IMR-90 (cell line): ENCODE data around the gene SLC2A6. TPM values are rescaled to one million over a fixed set of nuclear protein-coding genes. Genes with fewer than 3 reads are reported as not detected.

Experiments used
- ATAC-seq: fragments of 200-7000 bp; cut with Tn5 transposase; 2 replicates; pipeline ENCODE4 v1.9.1; 2020; ENCODE audit warnings: low read depth, mild to moderate bottlenecking, moderate library complexity
- BruUV-seq: library from RNA; stranded (reverse); fragments of 400-500 nt; replicated peaks from 2 replicates; lab custom pipeline; 2021; lab: Mats Ljungman, UMichigan
- CTCF ChIA-PET: fragments of 300-600 bp; formaldehyde crosslinking; extraction: SDS; loops from one replicate; lab custom pipeline; 2021; ENCODE audit warnings: antibody characterized with exemption; lab: Yijun Ruan, JAX
- POLR2A ChIA-PET: fragments of 300-600 bp; sonication (Branson Sonifier 250); formaldehyde crosslinking; loops from one replicate; lab custom pipeline; 2022; ENCODE audit warnings: antibody characterized with exemption; ENCODE audit not compliant: unreplicated experiment; lab: Charles Lee
- DNase-seq: peaks from one replicate; pipeline ENCODE4 v3.0.0; 2013
- H2AFZ ChIP-seq: replicated peaks from 2 replicates; pipeline ENCODE3; 2013; ENCODE audit warnings: low read length, mild to moderate bottlenecking; ENCODE audit not compliant: poor library complexity
- H2AK5ac ChIP-seq: 2 replicates; pipeline ENCODE4 v1.6.1; 2013; ENCODE audit warnings: low read depth, low read length, inconsistent platforms
- H2AK9ac ChIP-seq: replicated peaks from 2 replicates; pipeline ENCODE3; 2013; ENCODE audit warnings: mild to moderate bottlenecking, low read depth, low read length, moderate library complexity; ENCODE audit not compliant: poor library complexity
- H2BK120ac ChIP-seq: 2 replicates; pipeline ENCODE4 v1.6.1; 2013; ENCODE audit warnings: low read depth, low read length, inconsistent platforms
- H2BK15ac ChIP-seq: 3 replicates; pipeline ENCODE4 v1.6.1; 2013; ENCODE audit warnings: low read depth, low read length, inconsistent platforms
- H2BK20ac ChIP-seq: 2 replicates; pipeline ENCODE4 v1.6.1; 2013; ENCODE audit warnings: low read depth, mild to moderate bottlenecking, inconsistent platforms, low read length, moderate library complexity
- H2BK5ac ChIP-seq: 2 replicates; pipeline ENCODE4 v1.6.1; 2013; ENCODE audit warnings: mild to moderate bottlenecking, low read depth, low read length, inconsistent platforms; ENCODE audit not compliant: poor library complexity, severe bottlenecking
- H3K14ac ChIP-seq: replicated peaks from 2 replicates; pipeline ENCODE4 v1.6.1; 2013; ENCODE audit warnings: low read depth, low read length, inconsistent platforms
- H3K18ac ChIP-seq: 2 replicates; pipeline ENCODE4 v1.6.1; 2013; ENCODE audit warnings: low read depth, low read length, control low read depth
- H3K23ac ChIP-seq: 2 replicates; pipeline ENCODE4 v1.6.1; 2013; ENCODE audit warnings: low read depth, low read length, inconsistent platforms
- H3K27ac ChIP-seq: 2 replicates; pipeline ENCODE4 v1.5.1; 2013; ENCODE audit warnings: mild to moderate bottlenecking, control low read depth, low read length; ENCODE audit not compliant: insufficient read depth
- H3K27me3 ChIP-seq: 2 replicates; pipeline ENCODE4 v1.6.1; 2013; ENCODE audit warnings: low read length; ENCODE audit not compliant: control insufficient read depth, insufficient read depth
- H3K36me3 ChIP-seq: 2 replicates; pipeline ENCODE4 v1.6.1; 2013; ENCODE audit warnings: low read length, mixed read lengths; ENCODE audit not compliant: control insufficient read depth, insufficient read depth
- H3K4ac ChIP-seq: 2 replicates; pipeline ENCODE4 v1.6.1; 2013; ENCODE audit warnings: low read depth, low read length, inconsistent platforms
- H3K4me1 ChIP-seq: 2 replicates; pipeline ENCODE4 v1.6.1; 2013; ENCODE audit warnings: low read length, mixed read lengths; ENCODE audit not compliant: control insufficient read depth, insufficient read depth
- H3K4me2 ChIP-seq: 2 replicates; pipeline ENCODE4 v1.6.1; 2013; ENCODE audit warnings: low read depth, mild to moderate bottlenecking, control low read depth, low read length, moderate library complexity
- H3K4me3 ChIP-seq: 2 replicates; pipeline ENCODE4 v1.5.1; 2013; ENCODE audit warnings: low read depth, mild to moderate bottlenecking, control low read depth, low read length, moderate library complexity; ENCODE audit not compliant: insufficient read depth
- H3K56ac ChIP-seq: 2 replicates; pipeline ENCODE4 v1.6.1; 2013; ENCODE audit warnings: low read length, inconsistent platforms; ENCODE audit not compliant: insufficient read depth; ENCODE audit errors: extremely low read depth
- H3K79me1 ChIP-seq, 2 experiments: 2 replicates each; pipeline ENCODE4 v1.6.1; 2013; ENCODE audit warnings: low read length in 2 of 2, inconsistent platforms in 1 of 2, low read depth in 1 of 2
- H3K9ac ChIP-seq: 2 replicates; pipeline ENCODE4 v1.6.1; 2013; ENCODE audit warnings: low read depth, low read length, control low read depth
- H3K9me1 ChIP-seq: 2 replicates; pipeline ENCODE4 v1.6.1; 2013; ENCODE audit warnings: low read length, inconsistent platforms; ENCODE audit not compliant: insufficient read depth
- H3K9me3 ChIP-seq: 2 replicates; pipeline ENCODE4 v1.6.1; 2013; ENCODE audit warnings: low read length; ENCODE audit not compliant: control insufficient read depth, insufficient read depth
- H4K20me1 ChIP-seq: 2 replicates; pipeline ENCODE4 v1.6.1; 2013; ENCODE audit warnings: low read length, inconsistent platforms; ENCODE audit not compliant: insufficient read depth
- H4K5ac ChIP-seq: 2 replicates; pipeline ENCODE4 v1.6.1; 2013; ENCODE audit warnings: mild to moderate bottlenecking, low read depth, low read length, control low read depth
- H4K8ac ChIP-seq, 2 experiments: 2 replicates each; pipeline ENCODE4 v1.6.1; 2013; ENCODE audit warnings: low read depth in 2 of 2, low read length in 2 of 2, control low read depth in 1 of 2, inconsistent platforms in 1 of 2
- H4K91ac ChIP-seq: 2 replicates; pipeline ENCODE4 v1.6.1; 2013; ENCODE audit warnings: low read depth, low read length, inconsistent platforms; ENCODE audit not compliant: insufficient read depth
- BHLHE40 ChIP-seq: fragments of 150-350 bp; IDR thresholded peaks from 2 replicates; pipeline ENCODE4 v1.6.1; 2016; ENCODE audit warnings: mild to moderate bottlenecking, low read depth, low read length
- CEBPB ChIP-seq: IDR thresholded peaks from 2 replicates; pipeline ENCODE4 v1.6.1; 2012; ENCODE audit warnings: low read depth, low read length, improper control_type of control experiment
- CHD1 ChIP-seq: IDR thresholded peaks from 2 replicates; pipeline ENCODE4 v1.6.1; 2012; ENCODE audit warnings: low read depth, low read length, improper control_type of control experiment
- CTCF ChIP-seq: conservative IDR thresholded peaks from 2 replicates; pipeline ENCODE4 v1.5.1; 2012; ENCODE audit warnings: mild to moderate bottlenecking, low read depth, low read length, improper control_type of control experiment
- ELK1 ChIP-seq: fragments of 150-350 bp; IDR thresholded peaks from 2 replicates; pipeline ENCODE4 v1.6.1; 2016; ENCODE audit warnings: low read depth, mild to moderate bottlenecking, low read length, moderate library complexity, borderline replicate concordance
- FOS ChIP-seq: fragments of 150-350 bp; IDR thresholded peaks from 2 replicates; pipeline ENCODE4 v1.6.1; 2016; ENCODE audit warnings: low read depth, low read length
- MAFK ChIP-seq: IDR thresholded peaks from 2 replicates; pipeline ENCODE4 v1.6.1; 2012; ENCODE audit warnings: low read depth, low read length, improper control_type of control experiment
- MAZ ChIP-seq: IDR thresholded peaks from 2 replicates; pipeline ENCODE4 v1.6.1; 2012; ENCODE audit warnings: low read depth, mild to moderate bottlenecking, low read length, improper control_type of control experiment, moderate library complexity, borderline replicate concordance
- MXI1 ChIP-seq: IDR thresholded peaks from 2 replicates; pipeline ENCODE4 v1.6.1; 2012; ENCODE audit warnings: low read depth, mild to moderate bottlenecking, low read length, moderate library complexity, borderline replicate concordance
- NFE2L2 ChIP-seq: fragments of 150-350 bp; IDR thresholded peaks from 2 replicates; pipeline ENCODE4 v1.6.1; 2016; ENCODE audit warnings: low read depth, mild to moderate bottlenecking, low read length
- POLR2A ChIP-seq: IDR thresholded peaks from 2 replicates; pipeline ENCODE4 v1.6.1; 2012; ENCODE audit warnings: mild to moderate bottlenecking, low read depth, low read length
- RAD21 ChIP-seq: IDR thresholded peaks from 2 replicates; pipeline ENCODE4 v1.6.1; 2012; ENCODE audit warnings: low read length, improper control_type of control experiment
- RCOR1 ChIP-seq: IDR thresholded peaks from 2 replicates; pipeline ENCODE4 v1.6.1; 2012; ENCODE audit warnings: mild to moderate bottlenecking, low read length, improper control_type of control experiment; ENCODE audit not compliant: insufficient replicate concordance
- RFX5 ChIP-seq: IDR thresholded peaks from 2 replicates; pipeline ENCODE4 v1.8.0; 2012; ENCODE audit warnings: low read depth, mild to moderate bottlenecking, low read length, moderate library complexity
- SMC3 ChIP-seq: fragments of 150-350 bp; IDR thresholded peaks from 2 replicates; pipeline ENCODE4 v1.6.1; 2016; ENCODE audit warnings: low read depth, mild to moderate bottlenecking, antibody characterized with exemption, low read length, moderate library complexity
- USF2 ChIP-seq: fragments of 150-350 bp; IDR thresholded peaks from 2 replicates; pipeline ENCODE4 v1.6.1; 2017; ENCODE audit warnings: mild to moderate bottlenecking, antibody characterized with exemption, low read length, low read depth
- WGBS, 2 experiments: methylation state at CpG; one replicate each; pipeline versions ENCODE4 v1.1.5 to v1.1.7; 2013; ENCODE audit warnings: missing lambda C conversion rate in 2 of 2; ENCODE audit not compliant: insufficient read length in 1 of 2; ENCODE audit errors: extremely low coverage in 2 of 2; 5-methylcytosine and 5-hydroxymethylcytosine counted together
- dilution Hi-C: fragments of 300-500 bp; cut with HindIII; formaldehyde crosslinking; loops from one replicate; pipeline ENCODE4 v1.14.3; 2018; ENCODE audit warnings: low sequenced_read_pairs; ENCODE audit not compliant: unreplicated experiment
- in situ Hi-C: fragments of 300-500 bp; cut with MboI; formaldehyde crosslinking; loops from 3 replicates; pipeline ENCODE4 v1.14.3; 2019; ENCODE audit warnings: low sequenced_read_pairs, inconsistent platforms, mixed read lengths
- intact Hi-C: fragments of 100-400 bp; cut with micrococcal nuclease; formaldehyde crosslinking; loops from 2 replicates; pipeline ENCODE4 v1.10.0; 2022
- polyA plus RNA-seq, 3 experiments: library from polyadenylated mRNA; depleted of rRNA; stranded (reverse); fragments of >200 nt; gene quantifications; 2 replicates each; pipeline ENCODE4 v1.2.3, GENCODE V29; 2012; ENCODE audit warnings: low replicate concordance in 1 of 3
- total RNA-seq: library from RNA; depleted of rRNA; stranded (reverse); fragments of >200 nt; gene quantifications from 2 replicates; pipeline ENCODE4 v1.2.3, GENCODE V29; 2012

The SLC2A6 gene
- total and polyA plus RNA-seq, 2 of the 4 experiments (the other 2 are of a cell fraction): 2.9 to 8.5 TPM

- Histone ChIP-seq H2AK5ac (no peak overlapping the region), H2BK120ac (no peak overlapping the region), H3K9ac (no peak overlapping the region), H2BK5ac (no peak overlapping the region), H3K27me3 (peaks cover 51% of the 10 kb centered on the region), H2AFZ (no peak overlapping the region), H3K79me1 (no peaks in the 10 kb centered on the region), H3K27ac (no peak overlapping the region), H4K20me1 (0 out of 2 replicates have a peak, but pooled peaks cover 5% of the 10 kb centered on the region), H3K56ac (no peak overlapping the region), H3K4me1 (peaks cover 4% of the 10 kb centered on the region; the same call in 1 of the 2 replicates), H4K8ac (no peak overlapping the region), H2BK15ac (no peak overlapping the region), H3K14ac (no peak overlapping the region), H4K5ac (no peak overlapping the region), H2AK9ac (no peak overlapping the region), H3K4ac (no peak overlapping the region), H3K9me1 (peaks cover 5% of the 10 kb centered on the region; the same call in 1 of the 2 replicates), H3K4me2 (no peak overlapping the region), H3K9me3 (no peaks in the 10 kb centered on the region), H3K23ac (no peak overlapping the region), H3K36me3 (no peaks in the 10 kb centered on the region), H3K4me3 (no peak overlapping the region), H2BK20ac (no peak overlapping the region), H4K91ac (no peak overlapping the region), H3K18ac (no peak overlapping the region)
- POLR2A ChIA-PET: no interaction called here
- BruUV-seq: no TSS peak
- 78% methylated on average over 6 of the region's 11 CpGs; no CpG with 5 or more reads in 1 of the 2 experiments for WGBS, 2 experiments
- DNase-seq: no peak
- CTCF ChIA-PET: no interaction called here
- in situ Hi-C loops: loop anchor here (25.0 kb wide), 1 partner anchor 456 kb away; the partner anchor contains the start of gene GTF3C5
- dilution Hi-C loops: no loop called here
- intact Hi-C loops: no loop called here
- no peak for ATAC-seq
- no peak for TF ChIP-seq USF2
- TF ChIP-seq ELK1: no peak
- TF ChIP-seq MXI1: no peak
- no peak for TF ChIP-seq SMC3
- TF ChIP-seq NFE2L2: no peak
- no peak for TF ChIP-seq BHLHE40
- TF ChIP-seq POLR2A: no peak
- TF ChIP-seq RFX5: no peak
- TF ChIP-seq RCOR1: no peak
- TF ChIP-seq MAZ: no peak
- no peak for TF ChIP-seq FOS
- no peak for TF ChIP-seq MAFK
- no peak for TF ChIP-seq CTCF
- TF ChIP-seq CHD1: no peak
- TF ChIP-seq RAD21: no peak
- TF ChIP-seq CEBPB: no peak
These were observed 14.5 kb upstream of the SLC2A6 start for GRCh38 chr9:133493428-133493827.
